ENCODE measurements around the gene EHD4.

EHD4 gene

GRCh38 chr15:41967506-41968206 is 4.7 kb downstream of the EHD4 start:
- TF ChIP-seq, protein P1, sequence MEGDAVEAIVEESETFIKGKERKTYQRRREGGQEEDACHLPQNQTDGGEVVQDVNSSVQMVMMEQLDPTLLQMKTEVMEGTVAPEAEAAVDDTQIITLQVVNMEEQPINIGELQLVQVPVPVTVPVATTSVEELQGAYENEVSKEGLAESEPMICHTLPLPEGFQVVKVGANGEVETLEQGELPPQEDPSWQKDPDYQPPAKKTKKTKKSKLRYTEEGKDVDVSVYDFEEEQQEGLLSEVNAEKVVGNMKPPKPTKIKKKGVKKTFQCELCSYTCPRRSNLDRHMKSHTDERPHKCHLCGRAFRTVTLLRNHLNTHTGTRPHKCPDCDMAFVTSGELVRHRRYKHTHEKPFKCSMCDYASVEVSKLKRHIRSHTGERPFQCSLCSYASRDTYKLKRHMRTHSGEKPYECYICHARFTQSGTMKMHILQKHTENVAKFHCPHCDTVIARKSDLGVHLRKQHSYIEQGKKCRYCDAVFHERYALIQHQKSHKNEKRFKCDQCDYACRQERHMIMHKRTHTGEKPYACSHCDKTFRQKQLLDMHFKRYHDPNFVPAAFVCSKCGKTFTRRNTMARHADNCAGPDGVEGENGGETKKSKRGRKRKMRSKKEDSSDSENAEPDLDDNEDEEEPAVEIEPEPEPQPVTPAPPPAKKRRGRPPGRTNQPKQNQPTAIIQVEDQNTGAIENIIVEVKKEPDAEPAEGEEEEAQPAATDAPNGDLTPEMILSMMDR (IDR thresholded peaks at IDR 0.05): no peak

DNA sequence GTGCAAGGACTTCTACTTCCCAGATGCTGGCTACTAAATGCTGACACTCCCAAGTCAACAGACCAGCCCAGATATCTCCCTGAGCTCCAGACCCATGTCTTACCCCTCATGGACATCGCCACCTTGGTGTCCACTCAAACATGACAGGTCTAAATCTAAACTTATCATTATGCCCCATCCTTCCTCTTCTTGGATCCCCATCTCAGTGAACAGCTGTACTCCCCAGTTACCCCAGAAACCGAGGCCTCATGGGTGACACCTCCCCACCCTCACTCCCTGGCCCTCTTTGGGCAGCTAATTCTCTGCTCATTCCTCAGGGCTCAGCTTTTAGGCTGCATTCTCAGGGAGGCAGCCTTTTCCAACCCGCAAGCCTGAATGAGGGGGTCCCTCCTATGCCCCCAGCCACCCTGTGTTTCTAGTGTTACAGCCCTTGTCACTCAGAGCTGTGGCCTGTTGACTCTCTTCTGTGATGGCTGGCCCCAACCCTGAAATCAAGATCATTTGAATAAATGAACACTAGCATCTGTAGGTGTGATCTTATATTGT is 5.4 kb downstream of the EHD4 start:
- TF ChIP-seq, protein P1 (IDR thresholded peaks at IDR 0.05): no peak

GRCh38 chr15:41966414-41966812 is 5.9 kb downstream of the EHD4 start:
- TF ChIP-seq, protein P1 (IDR thresholded peaks at IDR 0.05): no peak

DNA sequence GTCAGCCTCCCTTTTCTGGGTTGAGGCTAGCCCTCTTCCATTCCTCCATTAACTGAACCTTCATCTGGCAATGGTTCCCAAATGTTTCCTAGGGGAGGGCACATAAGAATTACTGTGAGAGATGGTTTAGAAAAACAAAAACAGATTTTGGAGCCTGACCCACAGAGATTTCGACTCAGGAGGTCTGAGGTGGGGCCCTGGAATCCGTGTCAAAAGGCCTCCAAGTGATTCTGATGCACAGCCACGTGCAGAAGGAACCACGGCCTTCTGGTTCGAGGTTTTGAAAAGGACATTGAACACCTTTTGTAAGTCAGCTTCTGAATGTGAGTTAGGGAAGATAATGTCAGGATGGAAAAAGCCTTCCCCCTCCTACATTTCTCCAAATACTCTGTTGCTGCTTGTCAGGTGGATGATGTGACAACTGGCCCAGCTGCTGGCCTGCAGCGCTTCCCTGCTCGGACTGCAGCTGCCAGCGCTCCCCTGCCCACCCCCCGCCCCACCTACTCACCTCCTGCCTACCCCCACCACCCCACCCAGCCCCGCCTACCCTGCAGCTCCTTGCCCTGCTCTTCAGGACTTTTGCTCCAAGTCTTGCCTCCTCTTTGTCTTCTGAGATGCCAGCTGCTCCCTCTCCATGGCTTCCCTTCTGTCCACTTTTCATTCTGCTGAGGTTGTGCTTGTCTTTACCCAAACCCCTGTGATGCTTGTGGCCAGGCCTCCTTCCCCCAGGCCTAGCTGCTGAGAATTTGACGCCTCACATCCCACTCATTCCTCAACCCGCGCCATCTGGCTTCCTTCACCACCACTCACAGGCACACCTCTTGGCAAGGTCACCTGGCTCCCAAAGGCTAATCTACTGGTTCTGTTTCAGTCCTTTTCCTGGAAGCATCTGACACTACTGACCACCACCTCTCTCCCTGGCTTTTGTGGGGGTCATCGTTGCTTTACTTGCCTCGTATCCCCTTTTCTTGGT is 6.6 kb downstream of the EHD4 start:
- TF ChIP-seq, protein P1 (IDR thresholded peaks at IDR 0.05): no peak

GRCh38 chr15:41961595-41962202 is 10.7 kb downstream of the EHD4 start:
- TF ChIP-seq, protein P1 (IDR thresholded peaks at IDR 0.05): no peak

GRCh38 chr15:41961001-41961518 is 11.3 kb downstream of the EHD4 start:
- TF ChIP-seq, protein P1 (IDR thresholded peaks at IDR 0.05): no peak

- TF ChIP-seq, protein P1 (IDR thresholded peaks at IDR 0.05): no peak
Observed at GRCh38 chr15:41958002-41958420, 14.3 kb downstream of the EHD4 start.

All from LNCAP (cell line).